Transverse colon (tissue), 4 donors: Measurements from ENCODE around the gene PI4KA. TPM values are rescaled to one million over a fixed set of nuclear protein-coding genes. Genes with fewer than 3 reads are reported as not detected.
"Not testable (repeated sequence)": the region's sequence is repeated elsewhere in the genome, so short reads cannot be mapped to it uniquely, and the experiment has no call there.

Experiments used
- DNase-seq: peaks from one replicate; pipeline ENCODE4 v3.0.0-alpha.2; 2019
- H3K27ac ChIP-seq, 4 donors: fragments of 200-600 bp; sonication (generic); 2 replicates each; pipeline ENCODE4 v1.5.1; 2016 to 2018; ENCODE audit warnings: inconsistent platforms in 4 of 4
- H3K27me3 ChIP-seq: fragments of 200-600 bp; sonication (generic); 2 replicates; pipeline ENCODE4 v1.5.1; 2017; ENCODE audit warnings: inconsistent platforms
- H3K36me3 ChIP-seq, 4 donors: fragments of 200-600 bp; sonication (generic); 2 replicates each; pipeline ENCODE4 v1.5.1; 2017 to 2019; ENCODE audit warnings: inconsistent platforms in 4 of 4
- H3K4me1 ChIP-seq, 4 donors: fragments of 200-600 bp; sonication (generic); 2 replicates each; pipeline ENCODE4 v1.5.1; 2017 to 2020; ENCODE audit warnings: inconsistent platforms in 4 of 4
- H3K4me3 ChIP-seq, 4 donors: fragments of 200-600 bp; sonication (generic); 1 replicate in 1 of 4; 2 replicates in 3 of 4; pipeline versions ENCODE4 v1.5.1 to v1.6.1; 2017 to 2019; ENCODE audit warnings: inconsistent platforms in 4 of 4
- H3K9me3 ChIP-seq, 2 donors: fragments of 200-600 bp; sonication (generic); 2 replicates each; pipeline ENCODE4 v1.5.1; 2017 to 2019; ENCODE audit warnings: inconsistent platforms in 2 of 2
- EP300 ChIP-seq: sonication (generic); formaldehyde crosslinking; IDR thresholded peaks from one replicate; pipeline ENCODE4 v1.6.1; 2017; ENCODE audit warnings: antibody characterized with exemption, low read depth
- POLR2A ChIP-seq: fragments of 450-650 bp; IDR thresholded peaks from one replicate; pipeline ENCODE4 v1.6.1; 2016; ENCODE audit warnings: antibody characterized with exemption, mild to moderate bottlenecking, moderate library complexity
- POLR2AphosphoS5 ChIP-seq, 3 donors: sonication (generic); formaldehyde crosslinking; IDR thresholded peaks; one replicate each; pipeline ENCODE4 v1.6.1; 2016; ENCODE audit warnings: antibody characterized with exemption in 3 of 3
- WGBS, 2 donors: methylation state at CpG; one replicate each; pipeline ENCODE4 v1.1.5; 2018; ENCODE audit warnings: low coverage in 1 of 2; 5-methylcytosine and 5-hydroxymethylcytosine counted together
- in situ Hi-C, 4 donors: fragments of 200-750 bp; cut with MboI; loops; one replicate each; pipeline versions ENCODE4 v1.15.0 to v1.15.1; 2017; ENCODE audit warnings: low sequenced_read_pairs in 3 of 4, low pct_ligation_motif_present in 1 of 4, low pct_unique_long_range_greater_than_20kb in 1 of 4
- intact Hi-C: fragments of 100-400 bp; cut with DNase I; formaldehyde crosslinking; loops from one replicate; pipeline ENCODE4 v1.15.1; 2023; ENCODE audit warnings: low total_unique reads
- total RNA-seq, 4 donors: library from RNA; depleted of rRNA; stranded (reverse); fragments of >200 nt; gene quantifications; one replicate each; pipeline ENCODE4 v1.1.0, GENCODE V29; 2016
- TF ChIP-seq, protein P1 (sequence below), 5 experiments: fragments of 200-600 bp in 3 of 5; fragments of 450-650 bp in 2 of 5; sonication (generic) in 3 of 5; IDR thresholded peaks; 1 replicate in 2 of 5; 2 replicates in 3 of 5; pipeline ENCODE4 v1.5.1; 2016 to 2017; ENCODE audit warnings: antibody characterized with exemption in 5 of 5, inconsistent platforms in 3 of 5, mild to moderate bottlenecking in 2 of 5, moderate library complexity in 1 of 5

The PI4KA gene
- total RNA-seq, 4 donors from 2014 or later, result 90.8 to 126 (median 109) TPM

DNA sequence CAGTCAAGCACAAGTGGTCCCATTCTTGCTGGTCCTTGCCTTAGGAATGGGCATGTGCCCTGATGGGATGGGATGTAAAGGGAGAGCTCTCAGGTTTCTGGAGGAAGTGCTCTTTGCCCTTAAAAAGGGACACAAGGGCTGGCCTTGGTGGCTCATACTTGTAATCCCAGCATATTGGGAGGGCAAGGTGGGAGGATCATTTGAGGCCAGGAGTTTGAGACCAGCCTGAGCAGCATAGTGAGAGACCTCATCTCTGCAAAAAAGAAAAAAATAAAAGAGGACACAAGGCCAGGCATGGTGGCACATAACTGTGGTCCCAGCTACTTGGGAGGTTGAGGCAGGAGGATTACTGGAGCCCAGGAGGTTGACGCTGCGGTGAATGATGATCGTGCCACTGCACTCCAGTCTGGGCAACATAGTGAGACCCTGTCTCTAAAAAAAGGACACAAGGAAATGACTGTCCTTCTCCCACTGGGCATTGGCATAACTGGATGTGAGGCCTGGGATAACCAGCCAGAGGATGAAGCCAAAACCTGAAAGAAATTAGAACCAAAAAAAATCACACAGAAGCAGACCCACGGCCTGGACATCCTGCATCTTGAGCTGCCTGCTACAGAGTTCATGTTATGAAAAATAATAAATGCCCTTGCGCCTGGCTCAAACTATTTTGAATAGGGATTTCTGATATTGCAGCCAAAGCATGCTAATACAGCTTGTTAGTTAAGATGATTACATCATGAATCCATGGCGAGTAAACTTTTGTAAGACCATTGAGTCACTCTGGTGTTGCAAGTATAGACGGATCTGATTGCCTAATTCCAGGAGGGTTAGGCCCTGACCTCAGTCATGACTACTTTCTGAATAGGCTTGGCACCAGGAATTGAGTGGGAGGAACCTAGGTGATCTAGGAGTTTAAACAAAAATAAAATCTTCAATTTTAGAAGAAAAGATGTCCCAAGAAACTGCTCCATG lies 45.7 kb upstream of the PI4KA start:
- Histone ChIP-seq H3K27me3 (no peaks in the 10 kb centered on the region), H3K4me3 (no peak overlapping the region), H3K9me3 (no peaks in the 10 kb centered on the region), H3K27ac (no peak overlapping the region), H3K36me3 (no peaks in the 10 kb centered on the region), H3K4me1 (no peaks in the 10 kb centered on the region)
- DNase-seq, result no peak
- TF ChIP-seq EP300 (no peak), POLR2AphosphoS5 (IDR thresholded peaks at IDR 0.05) (peak in 1 of 3 donors; percentile 18), POLR2A (no peak)
- TF ChIP-seq, protein P1, sequence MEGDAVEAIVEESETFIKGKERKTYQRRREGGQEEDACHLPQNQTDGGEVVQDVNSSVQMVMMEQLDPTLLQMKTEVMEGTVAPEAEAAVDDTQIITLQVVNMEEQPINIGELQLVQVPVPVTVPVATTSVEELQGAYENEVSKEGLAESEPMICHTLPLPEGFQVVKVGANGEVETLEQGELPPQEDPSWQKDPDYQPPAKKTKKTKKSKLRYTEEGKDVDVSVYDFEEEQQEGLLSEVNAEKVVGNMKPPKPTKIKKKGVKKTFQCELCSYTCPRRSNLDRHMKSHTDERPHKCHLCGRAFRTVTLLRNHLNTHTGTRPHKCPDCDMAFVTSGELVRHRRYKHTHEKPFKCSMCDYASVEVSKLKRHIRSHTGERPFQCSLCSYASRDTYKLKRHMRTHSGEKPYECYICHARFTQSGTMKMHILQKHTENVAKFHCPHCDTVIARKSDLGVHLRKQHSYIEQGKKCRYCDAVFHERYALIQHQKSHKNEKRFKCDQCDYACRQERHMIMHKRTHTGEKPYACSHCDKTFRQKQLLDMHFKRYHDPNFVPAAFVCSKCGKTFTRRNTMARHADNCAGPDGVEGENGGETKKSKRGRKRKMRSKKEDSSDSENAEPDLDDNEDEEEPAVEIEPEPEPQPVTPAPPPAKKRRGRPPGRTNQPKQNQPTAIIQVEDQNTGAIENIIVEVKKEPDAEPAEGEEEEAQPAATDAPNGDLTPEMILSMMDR (IDR thresholded peaks at IDR 0.05), result no peak
- in situ Hi-C loops (no loop called here), intact Hi-C loops (no loop called here)
- WGBS, 2 donors, result 86 to 87% methylated on average over 7 of the region's 7 CpGs

DNA sequence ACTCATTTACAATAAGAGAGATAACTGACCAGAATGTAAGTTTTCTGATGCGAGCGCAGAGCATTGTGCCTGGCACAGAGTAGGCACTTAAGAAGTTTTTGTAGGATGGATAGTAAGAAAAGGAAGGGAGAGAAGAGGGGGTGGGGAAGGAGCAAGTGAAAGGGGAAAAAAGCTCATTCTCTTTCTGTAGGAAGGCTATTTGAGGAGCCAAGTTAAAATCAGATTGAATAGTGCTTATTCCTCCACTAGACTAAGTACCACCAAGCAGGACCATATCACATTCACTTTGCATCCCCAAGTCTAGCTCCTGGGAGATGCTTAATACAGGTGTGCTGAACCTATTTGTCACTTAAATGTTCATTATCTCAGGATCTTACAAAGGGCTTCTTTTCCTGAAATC lies 44.5 kb upstream of the PI4KA start:
- TF ChIP-seq, protein P1 (IDR thresholded peaks at IDR 0.05), result no peak
- no peak for TF ChIP-seq EP300
- no peak for TF ChIP-seq POLR2A
- no peak for TF ChIP-seq POLR2AphosphoS5 (IDR thresholded peaks at IDR 0.05)
- H3K36me3 ChIP-seq, result no peaks in the 10 kb centered on the region
- H3K9me3 ChIP-seq, result no peaks in the 10 kb centered on the region
- intact Hi-C loops (no loop called here), in situ Hi-C loops (no loop called here)
- 96 to 100% methylated on average over 2 of the region's 2 CpGs for WGBS, 2 donors
- DNase-seq, result no peak
- H3K27me3 ChIP-seq, result no peaks in the 10 kb centered on the region
- H3K27ac ChIP-seq, result no peak overlapping the region
- no peak overlapping the region for H3K4me3 ChIP-seq
- H3K4me1 ChIP-seq, result no peaks in the 10 kb centered on the region

DNA sequence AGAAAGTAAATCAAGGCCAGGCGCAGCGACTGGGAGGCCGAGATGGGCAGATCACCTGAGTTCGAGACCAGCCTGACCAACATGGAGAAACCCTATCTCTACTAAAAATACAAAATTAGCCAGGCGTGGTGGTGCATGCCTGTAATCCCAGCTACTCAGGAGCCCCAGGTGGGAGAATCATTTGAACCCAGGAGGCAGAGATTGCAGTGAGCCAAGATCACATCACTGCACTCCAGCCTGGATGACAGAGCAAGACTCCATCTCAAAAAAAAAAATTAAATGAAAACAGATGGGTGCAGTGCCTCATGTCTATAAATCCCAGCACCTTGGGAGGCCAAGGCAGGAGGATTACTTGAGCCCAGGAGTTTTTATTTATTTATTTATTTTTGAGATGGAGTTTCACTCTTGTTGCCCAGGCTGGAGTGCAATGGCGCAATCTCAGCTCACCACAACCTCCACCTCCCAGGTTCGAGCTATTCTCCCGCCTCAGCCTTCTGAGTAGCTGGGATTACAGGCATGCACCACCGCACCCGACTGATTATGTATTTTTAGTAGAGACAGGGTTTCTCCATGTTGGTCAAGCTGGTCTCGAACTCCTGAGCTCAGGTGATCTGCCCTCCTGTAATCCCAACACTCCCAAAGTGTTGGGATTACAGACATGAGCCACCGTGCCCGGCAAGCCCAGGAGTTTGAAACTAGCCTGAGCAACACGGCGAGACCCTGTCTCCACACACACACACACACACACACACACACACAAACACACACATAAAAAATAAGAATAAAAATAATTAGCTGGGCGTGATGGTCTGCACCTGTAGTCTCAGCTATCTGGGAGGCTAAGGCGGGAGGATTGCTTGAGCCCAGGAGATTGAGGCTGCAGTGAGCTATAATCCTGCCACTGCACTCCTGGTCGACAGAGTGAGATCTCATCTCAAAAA lies 42.8 kb upstream of the PI4KA start:
- 90 to 91% methylated on average over 18 of the region's 18 CpGs for WGBS, 2 donors
- H3K4me1 ChIP-seq, H3K36me3 ChIP-seq, H3K4me3 ChIP-seq, H3K9me3 ChIP-seq, H3K27me3 ChIP-seq, in situ Hi-C loops, DNase-seq, H3K27ac ChIP-seq, intact Hi-C loops: not testable (repeated sequence)

DNA sequence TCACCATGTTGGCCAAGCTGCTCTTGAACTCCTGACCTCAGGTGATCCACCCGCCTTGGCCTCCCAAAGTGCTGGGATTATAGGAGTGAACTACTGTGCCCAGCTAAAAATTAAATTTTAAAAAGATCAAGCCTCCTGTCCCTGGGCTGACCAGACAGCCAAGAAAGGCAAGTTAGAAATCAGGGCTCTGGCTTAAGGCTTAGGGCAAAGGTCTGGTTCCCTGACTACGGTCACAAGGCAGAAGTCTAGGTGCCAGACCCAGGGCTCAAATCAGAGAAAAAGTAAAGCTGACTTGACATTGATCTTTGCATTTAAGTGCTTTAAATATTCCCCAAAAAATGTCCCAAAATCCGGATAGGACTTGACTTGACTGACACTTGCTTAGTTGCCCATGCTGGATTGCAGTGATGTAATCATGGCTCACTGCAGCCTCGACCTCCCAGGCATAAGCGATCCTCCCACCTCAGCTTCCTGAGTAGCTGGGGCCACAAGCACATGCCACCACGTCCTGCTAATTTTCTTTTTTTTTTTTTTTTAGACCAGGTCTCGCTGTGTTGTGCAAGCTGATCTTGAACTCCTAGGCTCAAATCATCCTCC lies 41.3 kb upstream of the PI4KA start:
- Histone ChIP-seq H3K27ac (no peak overlapping the region), H3K9me3 (no peaks in the 10 kb centered on the region), H3K27me3 (no peaks in the 10 kb centered on the region), H3K4me1 (no peaks in the 10 kb centered on the region), H3K4me3 (no peak overlapping the region), H3K36me3 (no peaks in the 10 kb centered on the region)
- in situ Hi-C loops, result loop anchor here in 1 of 4 donors (25.0 kb wide), 1 partner anchor 187 kb away; no protein-coding TSS in a partner anchor
- intact Hi-C loops, result no loop called here
- TF ChIP-seq, protein P1 (IDR thresholded peaks at IDR 0.05), result no peak
- TF ChIP-seq POLR2AphosphoS5 (IDR thresholded peaks at IDR 0.05) (no peak), POLR2A (no peak), EP300 (no peak)
- WGBS, 2 donors, result 69 to 76% methylated on average over 4 to 7 of the region's 7 CpGs
- DNase-seq, result no peak

DNA sequence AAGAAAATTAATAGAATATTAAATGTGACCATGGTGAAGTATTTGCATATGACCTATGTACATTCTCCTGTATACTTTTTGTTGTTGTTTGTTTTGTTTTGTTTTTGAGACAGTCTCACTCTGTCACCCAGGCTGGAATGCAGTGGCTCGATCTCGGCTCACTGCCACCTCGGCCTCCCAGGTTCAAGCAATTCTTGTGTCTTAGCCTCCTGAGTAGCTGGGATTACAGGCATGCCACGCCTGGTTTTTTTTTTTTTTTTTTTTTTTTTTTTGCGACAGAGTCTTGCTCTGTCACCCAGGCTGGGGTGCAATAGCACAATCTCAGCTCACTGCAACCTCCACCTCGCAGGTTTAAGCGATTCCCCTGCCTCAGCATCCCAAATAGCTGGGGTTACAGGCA lies 39.1 kb upstream of the PI4KA start:
- intact Hi-C loops, H3K4me3 ChIP-seq, H3K27me3 ChIP-seq, H3K27ac ChIP-seq, H3K36me3 ChIP-seq, H3K9me3 ChIP-seq, H3K4me1 ChIP-seq, DNase-seq: not testable (repeated sequence)
- in situ Hi-C loops, result loop anchor here in 1 of 4 donors (25.0 kb wide), 1 partner anchor 190 kb away; no protein-coding TSS in a partner anchor
- WGBS, 2 donors, result 60 to 84% methylated on average over 1 to 7 of the region's 7 CpGs
